ENCODE data around the gene RGS12. TPM values are rescaled to one million over a fixed set of nuclear protein-coding genes. Genes with fewer than 3 reads are reported as not detected.

RGS12 gene
- polyA plus RNA-seq, 2 donors = 54.3 to 62.9 TPM

Other genes starting within 250 kb of the RGS12 start
- not detected for gene HTT-AS, start 218.5 kb upstream of the RGS12 start, polyA plus RNA-seq
- gene HTT, start 218.3 kb upstream of the RGS12 start, polyA plus RNA-seq = 10 to 100 TPM in 1 of 2 donors, 1 to 10 TPM in 1; 9.7 to 19.4 TPM
- under 1 TPM; 0.16 to 0.61 TPM for gene MSANTD1, start 43.9 kb upstream of the RGS12 start, polyA plus RNA-seq
- under 1 TPM; 0.53 to 0.55 TPM for gene HGFAC, start 148.9 kb downstream of the RGS12 start, polyA plus RNA-seq
- gene DOK7, start 170.3 kb downstream of the RGS12 start, polyA plus RNA-seq = under 1 TPM; 0.11 to 0.29 TPM
- gene LRPAP1, start 239.4 kb downstream of the RGS12 start, polyA plus RNA-seq = 10 to 100 TPM; 18.0 to 87.0 TPM